ENCODE results near the gene TBC1D16. TPM values are rescaled to one million over a fixed set of nuclear protein-coding genes. Genes with fewer than 3 reads are reported as not detected.

Gene TBC1D16
- total and polyA plus RNA-seq, 2 experiments from 2014 or later = 24.5 to 38.1 TPM

GRCh38 chr17:79935197-79935885 is 100.3 kb downstream of the TBC1D16 start:
- Histone ChIP-seq H3K27ac (no peak overlapping the region), H3K36me3 (replicated peaks; ENCODE audit: insufficient read depth, low read depth) (no peaks in the 10 kb centered on the region), H3K9me3 (ENCODE audit: low read depth) (no peaks in the 10 kb centered on the region), H2AFZ (no peak overlapping the region), H3K4me1 (ENCODE audit: insufficient read depth) (peaks cover 29% of the 10 kb centered on the region), H3K9me2 (replicated peaks; ENCODE audit: insufficient read depth) (no peaks in the 10 kb centered on the region), H3K27me3 (peaks cover 6% of the 10 kb centered on the region), H4K20me1 (ENCODE audit: insufficient read depth, poor library complexity, severe bottlenecking) (no peaks in the 10 kb centered on the region), H3K4me3 (no peak overlapping the region), H3K4me2 (no peak overlapping the region), H3K79me2 (no peaks in the 10 kb centered on the region)
- DNase-seq (ENCODE audit: low spot score) = no peak
- WGBS (ENCODE audit: low lambda C conversion rate, missing lambda C conversion rate) = 72% methylated on average over 19 of the region's 19 CpGs
- TF ChIP-seq CTCF (IDR thresholded peaks at IDR 0.05; ENCODE audit: poor library complexity) = no peak
- TF ChIP-seq EZH2phosphoT487 (IDR thresholded peaks at IDR 0.05; ENCODE audit: low read depth, severe bottlenecking, unreplicated experiment) = no peak
- TF ChIP-seq EZH2 (IDR thresholded peaks at IDR 0.05; ENCODE audit: borderline replicate concordance) = no peak

- Histone ChIP-seq H3K4me3 (no peak overlapping the region), H4K20me1 (ENCODE audit: insufficient read depth, poor library complexity, severe bottlenecking) (no peaks in the 10 kb centered on the region), H2AFZ (no peak overlapping the region), H3K27me3 (peaks cover 10% of the 10 kb centered on the region), H3K27ac (no peak overlapping the region), H3K9me2 (replicated peaks; ENCODE audit: insufficient read depth) (no peaks in the 10 kb centered on the region), H3K4me2 (no peak overlapping the region), H3K4me1 (ENCODE audit: insufficient read depth) (peaks cover 33% of the 10 kb centered on the region), H3K79me2 (no peaks in the 10 kb centered on the region), H3K36me3 (replicated peaks; ENCODE audit: insufficient read depth, low read depth) (no peaks in the 10 kb centered on the region), H3K9me3 (ENCODE audit: low read depth) (no peaks in the 10 kb centered on the region)
- TF ChIP-seq EZH2 (IDR thresholded peaks at IDR 0.05; ENCODE audit: borderline replicate concordance) (no peak), EZH2phosphoT487 (IDR thresholded peaks at IDR 0.05; ENCODE audit: low read depth, severe bottlenecking, unreplicated experiment) (no peak), CTCF (IDR thresholded peaks at IDR 0.05; ENCODE audit: poor library complexity) (no peak)
- WGBS (ENCODE audit: low lambda C conversion rate, missing lambda C conversion rate) = 84% methylated on average over 8 of the region's 9 CpGs
- no peak for DNase-seq (ENCODE audit: low spot score)
Observed at GRCh38 chr17:79934653-79934970, 101.1 kb downstream of the TBC1D16 start.

GRCh38 chr17:79933863-79934652 is 101.6 kb downstream of the TBC1D16 start:
- no peak overlapping the region for H3K27ac ChIP-seq
- no peak overlapping the region for H3K4me3 ChIP-seq
- no peaks in the 10 kb centered on the region for H3K36me3 ChIP-seq (replicated peaks; ENCODE audit: insufficient read depth, low read depth)
- no peak overlapping the region for H2AFZ ChIP-seq
- peaks cover 33% of the 10 kb centered on the region for H3K4me1 ChIP-seq (ENCODE audit: insufficient read depth)
- peaks cover 10% of the 10 kb centered on the region for H3K27me3 ChIP-seq
- 87% methylated on average over 22 of the region's 22 CpGs for WGBS (ENCODE audit: low lambda C conversion rate, missing lambda C conversion rate)
- no peaks in the 10 kb centered on the region for H3K9me2 ChIP-seq (replicated peaks; ENCODE audit: insufficient read depth)
- no peak for DNase-seq (ENCODE audit: low spot score)
- H4K20me1 ChIP-seq (ENCODE audit: insufficient read depth, poor library complexity, severe bottlenecking) = no peaks in the 10 kb centered on the region
- no peaks in the 10 kb centered on the region for H3K79me2 ChIP-seq
- no peaks in the 10 kb centered on the region for H3K9me3 ChIP-seq (ENCODE audit: low read depth)
- no peak overlapping the region for H3K4me2 ChIP-seq
- TF ChIP-seq CTCF (IDR thresholded peaks at IDR 0.05; ENCODE audit: poor library complexity) (no peak), EZH2 (IDR thresholded peaks at IDR 0.05; ENCODE audit: borderline replicate concordance) (no peak)

Measured in hepatocyte (in vitro differentiated cells).